Activated naive CD4-positive, alpha-beta T cell treated with anti-CD3 and anti-CD28 coated beads for 36 hours (primary cell): ENCODE data around the gene GABPA. TPM values are rescaled to one million over a fixed set of nuclear protein-coding genes. Genes with fewer than 3 reads are reported as not detected.
"Not testable (repeated sequence)": the region's sequence is repeated elsewhere in the genome, so short reads cannot be mapped to it uniquely, and the experiment has no call there.

ENCODE experiments used
- CTCF ChIA-PET: fragments of 350-600 bp; sonication (Branson Sonifier 250); formaldehyde crosslinking; loops from one replicate; lab custom pipeline; 2021; ENCODE audit warnings: antibody characterized with exemption; lab: Charles Lee
- DNase-seq: peaks from one replicate; pipeline ENCODE4 v3.0.0-alpha.2; 2020
- H3K27ac Mint-ChIP-seq: one replicate; pipeline ENCODE4 v1.8.0; 2021; ENCODE audit warnings: mild to moderate bottlenecking, mixed read lengths
- H3K27me3 Mint-ChIP-seq: one replicate; pipeline ENCODE4 v1.8.0; 2021; ENCODE audit warnings: low read depth, mixed read lengths
- H3K36me3 Mint-ChIP-seq: one replicate; pipeline ENCODE4 v1.8.0; 2021; ENCODE audit warnings: low read depth, mixed read lengths
- H3K4me1 Mint-ChIP-seq: one replicate; pipeline ENCODE4 v1.8.0; 2021; ENCODE audit warnings: low read depth, mixed read lengths
- H3K4me3 Mint-ChIP-seq: one replicate; pipeline ENCODE4 v1.8.0; 2021; ENCODE audit warnings: mild to moderate bottlenecking, moderate library complexity, mixed read lengths
- H3K9me3 Mint-ChIP-seq: one replicate; pipeline ENCODE4 v1.8.0; 2021; ENCODE audit warnings: mixed read lengths
- intact Hi-C: fragments of 100-400 bp; cut with micrococcal nuclease; formaldehyde crosslinking; loops from one replicate; pipeline ENCODE4 v1.15.1; 2023
- total RNA-seq, 2 experiments: library from RNA; stranded (reverse); gene quantifications; one replicate each; pipeline ENCODE4 v1.2.3, GENCODE V29; 2021

GABPA gene
- total RNA-seq, 2 experiments from 2014 or later: 18.5 to 21.2 TPM

DNA sequence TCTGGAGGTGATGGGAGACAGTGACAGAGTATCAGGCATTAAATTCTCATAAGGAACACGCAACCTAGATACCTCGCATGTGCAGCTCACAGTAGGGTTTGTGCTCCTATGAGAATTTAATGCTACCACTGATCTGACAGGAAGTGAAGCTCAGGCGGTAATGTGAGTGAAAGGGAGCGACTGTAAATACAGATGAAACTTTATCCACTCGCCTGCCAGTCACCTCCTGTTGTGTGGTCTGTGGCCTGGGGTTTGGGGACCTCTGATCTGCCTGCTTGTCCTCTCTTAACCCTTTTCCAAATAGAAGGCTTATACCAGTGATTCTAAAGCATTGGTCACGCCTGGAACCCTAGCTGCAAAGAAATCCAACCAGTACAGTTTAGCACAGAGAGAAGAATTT is 15.3 kb downstream of the GABPA start:
- H3K36me3 Mint-ChIP-seq: peaks cover 11% of the 10 kb centered on the region
- peaks cover 8% of the 10 kb centered on the region for H3K4me1 Mint-ChIP-seq
- peak overlapping the region; percentile 35 for H3K27ac Mint-ChIP-seq
- no peaks in the 10 kb centered on the region for H3K27me3 Mint-ChIP-seq
- no peaks in the 10 kb centered on the region for H3K9me3 Mint-ChIP-seq
- H3K4me3 Mint-ChIP-seq: no peak overlapping the region
- DNase-seq: peak; percentile 8
- intact Hi-C loops: no loop called here
- CTCF ChIA-PET: no interaction called here

GRCh38 chr21:25752416-25752815 is 17.6 kb downstream of the GABPA start:
- peaks cover 13% of the 10 kb centered on the region for H3K4me1 Mint-ChIP-seq
- no peaks in the 10 kb centered on the region for H3K27me3 Mint-ChIP-seq
- H3K36me3 Mint-ChIP-seq: peaks cover 20% of the 10 kb centered on the region
- no peak overlapping the region for H3K27ac Mint-ChIP-seq
- no peak overlapping the region for H3K4me3 Mint-ChIP-seq
- no peak for DNase-seq
- intact Hi-C loops: no loop called here
- no peaks in the 10 kb centered on the region for H3K9me3 Mint-ChIP-seq
- CTCF ChIA-PET: no interaction called here

- H3K27me3 Mint-ChIP-seq: no peaks in the 10 kb centered on the region
- intact Hi-C loops: no loop called here
- H3K27ac Mint-ChIP-seq: no peak overlapping the region
- DNase-seq: no peak
- no peak overlapping the region for H3K4me3 Mint-ChIP-seq
- no peaks in the 10 kb centered on the region for H3K9me3 Mint-ChIP-seq
- H3K4me1 Mint-ChIP-seq: peaks cover 21% of the 10 kb centered on the region
- peaks cover 36% of the 10 kb centered on the region for H3K36me3 Mint-ChIP-seq
- CTCF ChIA-PET: interaction anchor here (0.7 kb wide), 1 partner anchor 45 kb away, joined by 3 read pairs; no protein-coding TSS in a partner anchor
These were observed 21.6 kb downstream of the GABPA start for GRCh38 chr21:25756190-25756932.

DNA sequence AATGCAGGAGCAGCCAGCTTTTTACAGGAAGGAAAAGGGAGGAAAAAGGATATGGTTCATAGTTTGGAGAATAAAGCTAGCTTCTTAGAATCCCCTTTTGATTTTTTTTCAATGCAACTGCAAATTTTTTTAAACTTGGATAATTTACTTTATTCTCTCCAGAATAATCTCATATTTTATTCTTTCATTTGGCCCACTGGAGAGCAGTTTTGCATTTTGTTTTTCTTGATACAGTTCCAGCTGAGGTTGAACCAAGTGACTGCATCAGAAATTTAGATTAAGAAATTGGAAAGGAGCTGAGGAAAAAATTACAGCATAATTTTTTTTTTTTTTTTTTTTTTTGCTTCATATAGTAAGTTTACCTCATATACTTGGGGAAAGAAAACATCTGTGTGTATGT is 22.8 kb downstream of the GABPA start:
- no peak for DNase-seq
- H3K4me1 Mint-ChIP-seq: peaks cover 21% of the 10 kb centered on the region
- no peaks in the 10 kb centered on the region for H3K27me3 Mint-ChIP-seq
- intact Hi-C loops: no loop called here
- peaks cover 35% of the 10 kb centered on the region for H3K36me3 Mint-ChIP-seq
- CTCF ChIA-PET: interaction anchor here (0.7 kb wide), 2 partner anchors 17 to 45 kb away, joined by 3 read pairs; no protein-coding TSS in a partner anchor
- no peak overlapping the region for H3K27ac Mint-ChIP-seq
- H3K9me3 Mint-ChIP-seq: no peaks in the 10 kb centered on the region
- H3K4me3 Mint-ChIP-seq: no peak overlapping the region

- CTCF ChIA-PET: interaction anchor here (0.6 to 1.7 kb wide), 4 partner anchors 11 to 356 kb away, joined by 3 to 6 read pairs (median 3); no protein-coding TSS in a partner anchor
- H3K4me1 Mint-ChIP-seq: peaks cover 21% of the 10 kb centered on the region
- DNase-seq: no peak
- intact Hi-C loops: no loop called here
- H3K4me3 Mint-ChIP-seq: no peak overlapping the region
- peaks cover 44% of the 10 kb centered on the region for H3K36me3 Mint-ChIP-seq
- H3K27me3 Mint-ChIP-seq: no peaks in the 10 kb centered on the region
- no peaks in the 10 kb centered on the region for H3K9me3 Mint-ChIP-seq
- H3K27ac Mint-ChIP-seq: peak overlapping the region; percentile 36
These were observed 24.8 kb downstream of the GABPA start for GRCh38 chr21:25759573-25759972.

GRCh38 chr21:25760061-25760460 is 25.3 kb downstream of the GABPA start:
- peaks cover 21% of the 10 kb centered on the region for H3K4me1 Mint-ChIP-seq
- H3K36me3 Mint-ChIP-seq: peaks cover 44% of the 10 kb centered on the region
- no peaks in the 10 kb centered on the region for H3K9me3 Mint-ChIP-seq
- intact Hi-C loops: no loop called here
- no peak for DNase-seq
- CTCF ChIA-PET: interaction anchor here (1.7 kb wide), 1 partner anchor 41 kb away, joined by 6 read pairs; no protein-coding TSS in a partner anchor
- no peak overlapping the region for H3K4me3 Mint-ChIP-seq
- peak overlapping the region; percentile 36 for H3K27ac Mint-ChIP-seq
- no peaks in the 10 kb centered on the region for H3K27me3 Mint-ChIP-seq

DNA sequence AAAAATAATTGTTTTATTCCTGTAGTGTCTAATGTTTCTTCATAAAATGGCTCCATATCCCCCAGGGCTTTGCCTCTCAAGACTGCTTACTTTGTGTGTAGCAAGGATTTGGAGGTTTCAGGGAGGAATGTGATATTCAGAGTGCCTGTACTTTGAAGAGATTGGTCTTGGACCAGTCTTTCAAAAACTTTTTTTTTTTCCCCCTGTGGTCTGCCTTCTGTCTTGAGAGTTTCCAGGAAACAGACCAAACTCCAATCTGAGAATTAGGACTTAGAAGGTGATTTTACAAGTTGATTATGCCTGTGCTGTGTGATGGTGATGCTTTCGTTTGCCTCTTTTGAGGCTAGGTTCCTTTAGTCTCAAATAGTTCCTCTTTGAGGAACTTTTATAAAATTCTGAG is 25.9 kb downstream of the GABPA start:
- Mint-ChIP-seq H3K27me3 (no peaks in the 10 kb centered on the region), H3K4me1 (peaks cover 21% of the 10 kb centered on the region), H3K9me3 (no peaks in the 10 kb centered on the region), H3K27ac (no peak overlapping the region), H3K4me3 (no peak overlapping the region), H3K36me3 (peaks cover 44% of the 10 kb centered on the region)
- no peak for DNase-seq
- intact Hi-C loops: no loop called here
- CTCF ChIA-PET: interaction anchor here (1.0 to 1.7 kb wide), 2 partner anchors 30 to 41 kb away, joined by 3 to 6 read pairs; no protein-coding TSS in a partner anchor

- Mint-ChIP-seq H3K4me3 (no peak overlapping the region), H3K9me3 (no peaks in the 10 kb centered on the region), H3K36me3 (peaks cover 30% of the 10 kb centered on the region), H3K27ac (no peak overlapping the region), H3K4me1 (peaks cover 13% of the 10 kb centered on the region), H3K27me3 (no peaks in the 10 kb centered on the region)
- DNase-seq: no peak
- intact Hi-C loops: no loop called here
- CTCF ChIA-PET: no interaction called here
These were observed 29.3 kb downstream of the GABPA start for GRCh38 chr21:25764065-25764464.

GRCh38 chr21:25767921-25768320 is 33.1 kb downstream of the GABPA start:
- Mint-ChIP-seq H3K36me3 (peaks cover 15% of the 10 kb centered on the region), H3K27ac (no peak overlapping the region), H3K27me3 (no peaks in the 10 kb centered on the region), H3K9me3 (no peaks in the 10 kb centered on the region), H3K4me3 (no peak overlapping the region), H3K4me1 (peaks cover 9% of the 10 kb centered on the region)
- intact Hi-C loops: no loop called here
- CTCF ChIA-PET: interaction anchor here (1.1 kb wide), 1 partner anchor 94 kb away, joined by 3 read pairs; no protein-coding TSS in a partner anchor
- DNase-seq: no peak

- no peaks in the 10 kb centered on the region for H3K36me3 Mint-ChIP-seq
- no peak for DNase-seq
- H3K27me3 Mint-ChIP-seq: no peaks in the 10 kb centered on the region
- intact Hi-C loops: no loop called here
- H3K4me1 Mint-ChIP-seq: peaks cover 10% of the 10 kb centered on the region
- no peak overlapping the region for H3K4me3 Mint-ChIP-seq
- CTCF ChIA-PET: no interaction called here
- no peaks in the 10 kb centered on the region for H3K9me3 Mint-ChIP-seq
- no peak overlapping the region for H3K27ac Mint-ChIP-seq
These were observed 37.9 kb downstream of the GABPA start for GRCh38 chr21:25772686-25773085.

DNA sequence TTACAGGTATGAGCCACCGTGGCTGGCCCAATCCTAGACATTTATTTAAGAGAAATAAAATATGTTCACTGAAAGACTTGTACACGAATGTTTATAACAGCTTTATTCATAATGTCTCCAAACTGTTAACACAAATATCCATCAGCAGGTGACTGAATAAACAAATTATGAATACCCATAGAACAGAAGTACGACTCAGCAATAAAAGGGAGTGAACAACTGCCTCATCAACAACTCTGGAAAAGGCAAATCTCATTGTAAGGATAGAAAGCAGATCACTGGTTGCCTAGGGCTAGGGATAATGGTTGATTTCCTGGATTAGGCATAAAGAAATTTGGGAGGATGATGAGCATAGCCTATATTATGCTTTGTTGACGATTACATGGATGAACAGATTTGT is 41.7 kb downstream of the GABPA start:
- Mint-ChIP-seq H3K9me3 (peaks cover 3% of the 10 kb centered on the region), H3K4me1 (peaks cover 10% of the 10 kb centered on the region), H3K4me3 (no peak overlapping the region), H3K27ac (no peak overlapping the region), H3K36me3 (no peaks in the 10 kb centered on the region), H3K27me3 (no peaks in the 10 kb centered on the region)
- DNase-seq: no peak
- CTCF ChIA-PET: no interaction called here
- intact Hi-C loops: no loop called here

GRCh38 chr21:25778126-25778875 is 43.5 kb downstream of the GABPA start:
- H3K36me3 Mint-ChIP-seq, H3K27ac Mint-ChIP-seq, H3K4me3 Mint-ChIP-seq, H3K9me3 Mint-ChIP-seq, H3K27me3 Mint-ChIP-seq, H3K4me1 Mint-ChIP-seq, intact Hi-C loops, DNase-seq: not testable (repeated sequence)
- CTCF ChIA-PET: interaction anchor here (0.5 to 1.6 kb wide), 2 partner anchors 12 to 39 kb away, joined by 3 read pairs; no protein-coding TSS in a partner anchor
